CD8-positive, alpha-beta memory T cell (primary cell): Measurements from ENCODE around the gene P3H2. TPM values are rescaled to one million over a fixed set of nuclear protein-coding genes. Genes with fewer than 3 reads are reported as not detected.

ENCODE experiments used
- CTCF ChIA-PET: fragments of 350-600 bp; sonication (Branson Sonifier 250); formaldehyde crosslinking; loops from one replicate; lab custom pipeline; 2021; ENCODE audit warnings: antibody characterized with exemption; lab: Charles Lee
- POLR2A ChIA-PET: fragments of 350-600 bp; sonication (Branson Sonifier 250); formaldehyde crosslinking; loops from one replicate; lab custom pipeline; 2021; ENCODE audit warnings: antibody characterized with exemption; lab: Charles Lee
- DNase-seq, 5 donors: peaks; one replicate each; pipeline versions ENCODE4 v3.0.0 to v3.0.0-alpha.2; 2020 to 2022; ENCODE audit warnings: mixed read lengths in 1 of 5
- H3K27ac ChIP-seq: one replicate; pipeline ENCODE4 v1.7.0; 2013; ENCODE audit warnings: low read depth, mild to moderate bottlenecking, low read length, moderate library complexity
- H3K27me3 ChIP-seq: 2 replicates; pipeline ENCODE4 v1.7.0; 2013; ENCODE audit warnings: low read length, mild to moderate bottlenecking; ENCODE audit not compliant: insufficient read depth, poor library complexity, severe bottlenecking
- H3K36me3 ChIP-seq: 2 replicates; pipeline ENCODE4 v1.7.0; 2013; ENCODE audit warnings: mild to moderate bottlenecking, low read length, moderate library complexity; ENCODE audit not compliant: insufficient read depth
- H3K4me1 ChIP-seq: 2 replicates; pipeline ENCODE4 v1.7.0; 2013; ENCODE audit warnings: mild to moderate bottlenecking, low read length, moderate library complexity; ENCODE audit not compliant: insufficient read depth
- H3K4me3 ChIP-seq: 2 replicates; pipeline ENCODE4 v1.7.0; 2013; ENCODE audit warnings: mild to moderate bottlenecking, low read length
- H3K9me3 ChIP-seq: 2 replicates; pipeline ENCODE4 v1.7.0; 2013; ENCODE audit warnings: mild to moderate bottlenecking, low read length
- H3K27ac Mint-ChIP-seq, 8 donors: one replicate each; pipeline ENCODE4 v1.8.0; 2020 to 2021; ENCODE audit warnings: mixed read lengths in 8 of 8, mild to moderate bottlenecking in 6 of 8, inconsistent platforms in 3 of 8, moderate library complexity in 3 of 8
- H3K27me3 Mint-ChIP-seq, 2 donors: one replicate each; pipeline ENCODE4 v1.8.0; 2020 to 2021; ENCODE audit warnings: mixed read lengths in 2 of 2, mild to moderate bottlenecking in 1 of 2, moderate library complexity in 1 of 2
- H3K36me3 Mint-ChIP-seq, 3 donors: one replicate each; pipeline ENCODE4 v1.8.0; 2020 to 2021; ENCODE audit warnings: mixed read lengths in 3 of 3, inconsistent platforms in 1 of 3, mild to moderate bottlenecking in 1 of 3
- H3K4me1 Mint-ChIP-seq, 3 donors: one replicate each; pipeline ENCODE4 v1.8.0; 2020 to 2021; ENCODE audit warnings: mixed read lengths in 3 of 3, inconsistent platforms in 1 of 3, mild to moderate bottlenecking in 1 of 3
- H3K4me3 Mint-ChIP-seq, 7 donors: one replicate each; pipeline ENCODE4 v1.8.0; 2020 to 2021; ENCODE audit warnings: mixed read lengths in 7 of 7, mild to moderate bottlenecking in 6 of 7, moderate library complexity in 4 of 7, inconsistent platforms in 2 of 7
- H3K9me3 Mint-ChIP-seq, 5 donors: one replicate each; pipeline ENCODE4 v1.8.0; 2020 to 2022; ENCODE audit warnings: mixed read lengths in 5 of 5, mild to moderate bottlenecking in 3 of 5, moderate library complexity in 2 of 5, inconsistent platforms in 1 of 5
- polyA plus RNA-seq: library from polyadenylated mRNA; unstranded; fragments of 300-500 nt; fragmentation: Illumina TruSeq; gene quantifications from one replicate; pipeline ENCODE4 v1.2.3, GENCODE V29; 2021
- total RNA-seq, 2 experiments: library from RNA; stranded (reverse); gene quantifications; one replicate each; pipeline ENCODE4 v1.2.3, GENCODE V29; 2021

The P3H2 gene
- total and polyA plus RNA-seq, 3 experiments from 2014 or later: not detected

- Mint-ChIP-seq H3K36me3 (no peaks in the 10 kb centered on the region), H3K27me3 (peaks cover 8% of the 10 kb centered on the region in 2 donors), H3K27ac (no peak overlapping the region), H3K4me3 (no peak overlapping the region), H3K9me3 (no peaks in the 10 kb centered on the region), H3K4me1 (no peaks in the 10 kb centered on the region)
- ChIA-PET POLR2A (no interaction called here), CTCF (no interaction called here)
- H3K36me3 ChIP-seq: no peaks in the 10 kb centered on the region
- H3K27me3 ChIP-seq: no peaks in the 10 kb centered on the region
- no peaks in the 10 kb centered on the region for H3K4me1 ChIP-seq
- no peaks in the 10 kb centered on the region for H3K9me3 ChIP-seq
- no peak overlapping the region for H3K4me3 ChIP-seq
- no peak overlapping the region for H3K27ac ChIP-seq
- no peak for DNase-seq
Measured at GRCh38 chr3:190056742-190057141, 64.0 kb downstream of the P3H2 start.

- Histone ChIP-seq H3K27ac (no peak overlapping the region), H3K9me3 (no peaks in the 10 kb centered on the region), H3K36me3 (no peaks in the 10 kb centered on the region), H3K27me3 (no peaks in the 10 kb centered on the region), H3K4me1 (no peaks in the 10 kb centered on the region), H3K4me3 (no peak overlapping the region)
- Mint-ChIP-seq H3K27ac (no peak overlapping the region), H3K36me3 (no peaks in the 10 kb centered on the region), H3K27me3 (peaks cover 5 to 8% of the 10 kb centered on the region in 2 donors), H3K9me3 (no peaks in the 10 kb centered on the region), H3K4me1 (no peaks in the 10 kb centered on the region), H3K4me3 (no peak overlapping the region)
- DNase-seq: no peak
- POLR2A ChIA-PET: no interaction called here
- CTCF ChIA-PET: no interaction called here
Measured at GRCh38 chr3:190055773-190056172, 64.9 kb downstream of the P3H2 start.

- no peaks in the 10 kb centered on the region for H3K36me3 Mint-ChIP-seq
- H3K27ac Mint-ChIP-seq: no peak overlapping the region
- CTCF ChIA-PET: no interaction called here
Measured at GRCh38 chr3:190053919-190054672, 66.6 kb downstream of the P3H2 start.

GRCh38 chr3:190051641-190052040 lies 69.1 kb downstream of the P3H2 start:
- H3K4me3 Mint-ChIP-seq: no peak overlapping the region
- Histone ChIP-seq H3K27me3 (no peaks in the 10 kb centered on the region), H3K36me3 (no peaks in the 10 kb centered on the region), H3K4me3 (no peak overlapping the region), H3K9me3 (no peaks in the 10 kb centered on the region), H3K4me1 (no peaks in the 10 kb centered on the region), H3K27ac (no peak overlapping the region)
- CTCF ChIA-PET: no interaction called here
- peaks cover 5 to 26% of the 10 kb centered on the region in 2 donors for H3K27me3 Mint-ChIP-seq
- peaks cover 0 to 5% (median 0%) of the 10 kb centered on the region in 5 donors for H3K9me3 Mint-ChIP-seq
- POLR2A ChIA-PET: no interaction called here
- H3K4me1 Mint-ChIP-seq: no peaks in the 10 kb centered on the region
- no peaks in the 10 kb centered on the region for H3K36me3 Mint-ChIP-seq
- H3K27ac Mint-ChIP-seq: no peak overlapping the region
- DNase-seq: no peak

More at GRCh38 chr3:190053919-190054672, 66.6 kb downstream of the P3H2 start:
- H3K4me3 Mint-ChIP-seq: no peak overlapping the region
- no peak overlapping the region for H3K4me3 ChIP-seq
- POLR2A ChIA-PET: no interaction called here
- H3K4me1 Mint-ChIP-seq: no peaks in the 10 kb centered on the region
- H3K27ac ChIP-seq: no peak overlapping the region
- H3K27me3 ChIP-seq: no peaks in the 10 kb centered on the region
- peaks cover 0 to 5% (median 0%) of the 10 kb centered on the region in 5 donors for H3K9me3 Mint-ChIP-seq
- DNase-seq: no peak
- H3K36me3 ChIP-seq: no peaks in the 10 kb centered on the region
- peaks cover 7 to 18% of the 10 kb centered on the region in 2 donors for H3K27me3 Mint-ChIP-seq
- no peaks in the 10 kb centered on the region for H3K4me1 ChIP-seq
- no peaks in the 10 kb centered on the region for H3K9me3 ChIP-seq

- no peaks in the 10 kb centered on the region for H3K36me3 Mint-ChIP-seq
- no peak overlapping the region for H3K27ac Mint-ChIP-seq
- H3K4me1 ChIP-seq: no peaks in the 10 kb centered on the region
- no peaks in the 10 kb centered on the region for H3K4me1 Mint-ChIP-seq
- DNase-seq: no peak
- ChIA-PET POLR2A (no interaction called here), CTCF (no interaction called here)
- peaks cover 0 to 5% (median 0%) of the 10 kb centered on the region in 5 donors for H3K9me3 Mint-ChIP-seq
- no peak overlapping the region for H3K27ac ChIP-seq
- no peaks in the 10 kb centered on the region for H3K27me3 ChIP-seq
- no peak overlapping the region for H3K4me3 Mint-ChIP-seq
- peaks cover 4 to 28% of the 10 kb centered on the region in 2 donors for H3K27me3 Mint-ChIP-seq
- no peaks in the 10 kb centered on the region for H3K9me3 ChIP-seq
- H3K36me3 ChIP-seq: no peaks in the 10 kb centered on the region
- no peak overlapping the region for H3K4me3 ChIP-seq
Measured at GRCh38 chr3:190048932-190049441, 71.7 kb downstream of the P3H2 start.

GRCh38 chr3:190044974-190045373 lies 75.7 kb downstream of the P3H2 start:
- peaks cover 0 to under 1% (median 0%) of the 10 kb centered on the region in 5 donors for H3K9me3 Mint-ChIP-seq
- DNase-seq: no peak
- no peak overlapping the region for H3K27ac ChIP-seq
- H3K4me1 Mint-ChIP-seq: no peaks in the 10 kb centered on the region
- H3K4me3 ChIP-seq: no peak overlapping the region
- H3K4me3 Mint-ChIP-seq: no peak overlapping the region
- ChIA-PET CTCF (no interaction called here), POLR2A (no interaction called here)
- H3K36me3 Mint-ChIP-seq: no peaks in the 10 kb centered on the region
- no peaks in the 10 kb centered on the region for H3K4me1 ChIP-seq
- no peaks in the 10 kb centered on the region for H3K27me3 ChIP-seq
- peaks cover 2 to 29% of the 10 kb centered on the region in 2 donors for H3K27me3 Mint-ChIP-seq
- no peaks in the 10 kb centered on the region for H3K36me3 ChIP-seq
- no peak overlapping the region for H3K27ac Mint-ChIP-seq
- H3K9me3 ChIP-seq: no peaks in the 10 kb centered on the region

- no peaks in the 10 kb centered on the region for H3K4me1 ChIP-seq
- H3K9me3 Mint-ChIP-seq: no peaks in the 10 kb centered on the region
- H3K4me3 ChIP-seq: no peak overlapping the region
- H3K36me3 ChIP-seq: no peaks in the 10 kb centered on the region
- no peaks in the 10 kb centered on the region for H3K36me3 Mint-ChIP-seq
- no peak for DNase-seq
- no peaks in the 10 kb centered on the region for H3K4me1 Mint-ChIP-seq
- no peak overlapping the region for H3K4me3 Mint-ChIP-seq
- no peak overlapping the region for H3K27ac Mint-ChIP-seq
- no peaks in the 10 kb centered on the region for H3K27me3 ChIP-seq
- peaks cover 0 to 21% of the 10 kb centered on the region in 2 donors for H3K27me3 Mint-ChIP-seq
- ChIA-PET POLR2A (no interaction called here), CTCF (no interaction called here)
- H3K9me3 ChIP-seq: no peaks in the 10 kb centered on the region
- H3K27ac ChIP-seq: no peak overlapping the region
Measured at GRCh38 chr3:190044142-190044541, 76.6 kb downstream of the P3H2 start.

GRCh38 chr3:190043741-190044140 lies 77.0 kb downstream of the P3H2 start:
- POLR2A ChIA-PET: no interaction called here
- no peak overlapping the region for H3K27ac Mint-ChIP-seq
- no peak for DNase-seq
- Histone ChIP-seq H3K27me3 (no peaks in the 10 kb centered on the region), H3K36me3 (no peaks in the 10 kb centered on the region), H3K4me3 (no peak overlapping the region), H3K4me1 (no peaks in the 10 kb centered on the region), H3K9me3 (no peaks in the 10 kb centered on the region), H3K27ac (no peak overlapping the region)
- H3K4me3 Mint-ChIP-seq: no peak overlapping the region
- no peaks in the 10 kb centered on the region for H3K36me3 Mint-ChIP-seq
- no peaks in the 10 kb centered on the region for H3K9me3 Mint-ChIP-seq
- peaks cover 0 to 17% of the 10 kb centered on the region in 2 donors for H3K27me3 Mint-ChIP-seq
- CTCF ChIA-PET: no interaction called here
- H3K4me1 Mint-ChIP-seq: no peaks in the 10 kb centered on the region
